HepG2 (cell line): ENCODE measurements around the gene SPECC1L. TPM values are rescaled to one million over a fixed set of nuclear protein-coding genes. Genes with fewer than 3 reads are reported as not detected.

Source experiments
- ATAC-seq: fragments of 200-7000 bp; cut with Tn5 transposase; 3 replicates; pipeline ENCODE4 v1.9.1; 2020; ENCODE audit warnings: mild to moderate bottlenecking, moderate library complexity
- BruUV-seq: library from RNA; stranded (reverse); fragments of 400-500 nt; replicated peaks from 2 replicates; lab custom pipeline; 2021; lab: Mats Ljungman, UMichigan
- CTCF ChIA-PET: fragments of 300-600 bp; formaldehyde crosslinking; extraction: SDS; loops from one replicate; lab custom pipeline; 2021; ENCODE audit warnings: low total read pairs, inconsistent platforms, low intra/inter-chr PET ratio; lab: Yijun Ruan, JAX
- POLR2A ChIA-PET: fragments of 350-600 bp; sonication (Branson Sonifier 250); formaldehyde crosslinking; loops from one replicate; lab custom pipeline; 2020; ENCODE audit warnings: antibody characterized with exemption, inconsistent platforms; lab: Yijun Ruan, JAX
- DNase-seq: peaks from one replicate; pipeline ENCODE4 v3.0.0-alpha.2; 2015; ENCODE audit warnings: low spot score
- FAIRE-seq: peaks from 3 replicates; lab custom pipeline; 2011; peaks lifted over from hg19 to GRCh38; lab: Jason Lieb, UNC
- H2AFZ ChIP-seq: one replicate; pipeline ENCODE4 v1.6.1; 2011; ENCODE audit warnings: low read length, inconsistent platforms
- H3K27ac ChIP-seq: fragments of 300-600 bp; 3 replicates; pipeline ENCODE4 v1.8.0; 2011; ENCODE audit warnings: mixed run types, mild to moderate bottlenecking, mixed read lengths, low read length, inconsistent platforms; ENCODE audit not compliant: insufficient read depth; ENCODE audit errors: extremely low read length
- H3K27me3 ChIP-seq, 2 experiments: fragments of 200-600 bp in 1 of 2; 2 replicates in 1 of 2; 3 replicates in 1 of 2; pipeline versions ENCODE4 v1.6.0 to v1.8.0; 2011; ENCODE audit warnings: low read length in 2 of 2, mild to moderate bottlenecking in 2 of 2, moderate library complexity in 2 of 2, inconsistent platforms in 1 of 2; ENCODE audit not compliant: insufficient read depth in 2 of 2, control insufficient read depth in 1 of 2
- H3K36me3 ChIP-seq, 2 experiments: fragments of 200-600 bp in 1 of 2; replicated peaks in 1 of 2; 2 replicates in 1 of 2; 3 replicates in 1 of 2; pipeline versions ENCODE4 v1.5.1 to v1.8.0; 2011; ENCODE audit warnings: low read length in 2 of 2, inconsistent platforms in 1 of 2; ENCODE audit not compliant: insufficient read depth in 2 of 2, control insufficient read depth in 1 of 2
- H3K4me1 ChIP-seq: 2 replicates; pipeline ENCODE4 v1.5.1; 2012; ENCODE audit warnings: low read length, inconsistent platforms; ENCODE audit not compliant: insufficient read depth
- H3K4me2 ChIP-seq: 2 replicates; pipeline ENCODE4 v1.6.0; 2011; ENCODE audit warnings: low read depth, low read length, inconsistent platforms
- H3K4me3 ChIP-seq, 3 experiments: fragments of 200-600 bp in 1 of 3; sonication (generic), shearing (Covaris generic) in 1 of 3; replicated peaks in 1 of 3; 2 replicates each; pipeline ENCODE4 v1.5.1; 2011 to 2016; ENCODE audit warnings: low read length in 3 of 3, inconsistent platforms in 2 of 3, low read depth in 2 of 3, mild to moderate bottlenecking in 2 of 3, control low read depth in 1 of 3, mixed read lengths in 1 of 3; ENCODE audit not compliant: insufficient read depth in 1 of 3
- H3K79me2 ChIP-seq: one replicate; pipeline ENCODE4 v1.6.1; 2011; ENCODE audit warnings: low read length, inconsistent platforms; ENCODE audit not compliant: insufficient read depth
- H3K9ac ChIP-seq: 2 replicates; pipeline ENCODE4 v1.6.0; 2011; ENCODE audit warnings: mild to moderate bottlenecking, low read depth, low read length, inconsistent platforms; ENCODE audit not compliant: insufficient read depth
- H3K9me3 ChIP-seq: 2 replicates; pipeline ENCODE4 v1.5.1; 2012; ENCODE audit warnings: mild to moderate bottlenecking, low read length
- H4K20me1 ChIP-seq: 2 replicates; pipeline ENCODE4 v1.6.0; 2011; ENCODE audit warnings: inconsistent platforms, mild to moderate bottlenecking, low read length, moderate library complexity; ENCODE audit not compliant: insufficient read depth
- ARID2 ChIP-seq: sonication (generic); formaldehyde crosslinking; IDR thresholded peaks from 2 replicates; pipeline ENCODE4 v1.8.1; 2022; ENCODE audit warnings: mild to moderate bottlenecking, missing genetic modification reagents, borderline replicate concordance
- KLF15 ChIP-seq: sonication (generic); formaldehyde crosslinking; IDR thresholded peaks from 2 replicates; pipeline ENCODE4 v1.8.1; 2023; ENCODE audit warnings: borderline replicate concordance, mild to moderate bottlenecking, inconsistent platforms, missing genetic modification reagents, mixed read lengths
- MIXL1 ChIP-seq: IDR thresholded peaks from 2 replicates; pipeline ENCODE4 v1.6.1; 2016
- PRDM10 ChIP-seq: sonication (generic); formaldehyde crosslinking; IDR thresholded peaks from 2 replicates; pipeline ENCODE4 v1.4.0; 2020; ENCODE audit warnings: low read depth, missing genetic modification reagents
- SCMH1 ChIP-seq: sonication (generic); formaldehyde crosslinking; IDR thresholded peaks from 2 replicates; pipeline ENCODE4 v1.9.0; 2021; ENCODE audit warnings: missing genetic modification reagents, mild to moderate bottlenecking, borderline replicate concordance
- SKI ChIP-seq: fragments of 450-650 bp; IDR thresholded peaks from one replicate; pipeline ENCODE4 v1.6.1; 2018; ENCODE audit warnings: mild to moderate bottlenecking; ENCODE audit not compliant: partially characterized antibody
- WGBS: methylation state at CpG from one replicate; pipeline ENCODE4 v1.1.6; 2017; ENCODE audit warnings: low lambda C conversion rate; 5-methylcytosine and 5-hydroxymethylcytosine counted together
- in situ Hi-C: cut with HindIII; loops from 2 replicates; pipeline ENCODE4 v1.10.0; 2017; ENCODE audit warnings: low pct_unique_long_range_greater_than_20kb; ENCODE audit not compliant: extremely low pct_ligation_motif_present
- intact Hi-C: fragments of 100-400 bp; cut with micrococcal nuclease; formaldehyde crosslinking; loops from one replicate; pipeline ENCODE4 v1.10.0; 2022; ENCODE audit not compliant: unreplicated experiment
- polyA plus RNA-seq, 8 experiments: library from polyadenylated mRNA; depleted of rRNA in 3 of 8; stranded (reverse) in 7 of 8; unstranded in 1 of 8; fragments of >200 nt; fragmentation: Illumina TruSeq in 4 of 8; extraction: Trizol in 4 of 8; gene quantifications; 2 replicates each; pipeline versions ENCODE4 v1.2.1 to v1.2.3, GENCODE V29; 2011 to 2016; ENCODE audit warnings: low read depth in 4 of 8, missing spikeins in 1 of 8, mixed read lengths in 1 of 8; ENCODE audit not compliant: insufficient read depth in 1 of 8
- total RNA-seq, 5 experiments: library from RNA; depleted of rRNA; stranded (reverse); fragments of >200 nt; fragmentation: Illumina TruSeq; extraction: Trizol; gene quantifications; 2 replicates each; pipeline ENCODE4 v1.2.3, GENCODE V29; 2016; ENCODE audit warnings: low read depth in 1 of 5

Gene SPECC1L
- total and polyA plus RNA-seq, 2 of the 13 experiments (the other 11 are each of a cell fraction or from before 2014, with no cell fraction given) = 14.1 to 30.3 TPM

DNA sequence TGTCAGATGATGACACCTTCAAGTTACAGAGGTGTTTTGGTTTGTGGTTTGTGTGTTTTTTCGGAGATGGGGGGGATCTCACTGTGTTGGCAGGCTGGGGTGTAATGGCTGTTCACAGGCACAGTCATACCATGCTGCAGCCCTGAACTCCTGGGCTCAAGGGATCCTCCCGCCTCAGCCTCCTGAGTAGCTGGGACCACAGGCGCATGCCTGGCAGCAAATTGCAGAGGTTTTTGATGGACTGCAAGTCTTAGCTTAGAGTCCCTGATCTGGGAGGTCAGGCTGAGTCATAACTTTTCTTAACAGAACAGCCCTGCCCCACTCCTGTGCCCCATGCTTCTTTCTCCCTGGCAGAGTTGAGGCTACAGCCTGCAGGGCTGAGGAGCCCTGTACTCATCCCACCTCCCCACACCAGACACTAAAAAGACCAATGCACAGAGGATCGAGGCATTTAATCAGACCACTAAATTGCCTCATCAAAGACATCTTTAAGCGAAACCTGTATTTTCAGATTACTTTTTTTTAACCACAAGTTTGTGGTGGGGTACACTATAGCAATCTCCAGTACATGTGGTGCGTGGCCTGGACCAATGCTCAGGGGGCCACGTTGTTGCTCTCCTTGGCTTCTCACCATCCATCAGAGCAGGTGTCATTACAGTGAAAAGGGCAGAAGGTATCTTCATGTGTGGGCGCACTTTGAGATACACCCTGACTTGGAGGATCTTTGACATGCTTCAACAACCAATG lies 139.7 kb downstream of the SPECC1L start:
- TF ChIP-seq SCMH1 (CRISPR knock-in tag) (no peak), PRDM10 (no peak), ARID2 (CRISPR knock-in tag) (no peak), SKI (no peak), KLF15 (CRISPR knock-in tag) (no peak), MIXL1 (no peak)
- TF ChIP-seq, all 625 proteins: peak for 0
- peaks cover 12 to 57% of the 10 kb centered on the region in 2 experiments for H3K36me3 ChIP-seq
- no peaks in the 10 kb centered on the region for H3K79me2 ChIP-seq
- DNase-seq (no peak), ATAC-seq (no peak), FAIRE-seq (no peak)
- 100% methylated on average over 6 of the region's 8 CpGs for WGBS
- H3K9me3 ChIP-seq = no peaks in the 10 kb centered on the region
- no peaks in the 10 kb centered on the region for H4K20me1 ChIP-seq
- BruUV-seq = no TSS peak
- CTCF ChIA-PET = no interaction called here
- no peaks in the 10 kb centered on the region for H3K27me3 ChIP-seq
- H3K4me1 ChIP-seq = no peaks in the 10 kb centered on the region
- no peak overlapping the region for H3K4me2 ChIP-seq
- POLR2A ChIA-PET = interaction anchor here (1.0 kb wide), 1 partner anchor 10 kb away, joined by 3 read pairs; no protein-coding TSS in a partner anchor
- H3K27ac ChIP-seq = no peak overlapping the region
- H3K9ac ChIP-seq = no peak overlapping the region
- H3K4me3 ChIP-seq = no peak overlapping the region
- intact Hi-C loops = no loop called here
- in situ Hi-C loops = no loop called here
- no peak overlapping the region for H2AFZ ChIP-seq
